ENCODE data around the gene EVL.

EVL gene

GRCh38 chr14:100132161-100132902 lies 67.1 kb downstream of the EVL start:
- DNase-seq = no peak

- DNase-seq = no peak
These were observed 67.8 kb downstream of the EVL start for GRCh38 chr14:100132903-100133510.

- no peak for DNase-seq
These were observed 69.4 kb downstream of the EVL start for GRCh38 chr14:100134586-100134985.

GRCh38 chr14:100135073-100135472 lies 69.9 kb downstream of the EVL start:
- DNase-seq = no peak

- no peak for DNase-seq
These were observed 70.6 kb downstream of the EVL start for GRCh38 chr14:100135784-100136183.

GRCh38 chr14:100137173-100137572 lies 72.0 kb downstream of the EVL start:
- no peak for DNase-seq

GRCh38 chr14:100138082-100138787 lies 73.0 kb downstream of the EVL start:
- no peak for DNase-seq

GRCh38 chr14:100138955-100139354 lies 73.7 kb downstream of the EVL start:
- DNase-seq = no peak

- DNase-seq = no peak
These were observed 75.3 kb downstream of the EVL start for GRCh38 chr14:100140452-100141078.

GRCh38 chr14:100141098-100141497 lies 75.9 kb downstream of the EVL start:
- DNase-seq = no peak

GRCh38 chr14:100142073-100143040 lies 77.1 kb downstream of the EVL start:
- no peak for DNase-seq

GRCh38 chr14:100143523-100143922 lies 78.3 kb downstream of the EVL start:
- no peak for DNase-seq

GRCh38 chr14:100143934-100144333 lies 78.7 kb downstream of the EVL start:
- no peak for DNase-seq

- no peak for DNase-seq
These were observed 79.4 kb downstream of the EVL start for GRCh38 chr14:100144645-100144995.

GRCh38 chr14:100144996-100145646 lies 79.9 kb downstream of the EVL start:
- DNase-seq = no peak

GRCh38 chr14:100145682-100146464 lies 80.7 kb downstream of the EVL start:
- DNase-seq = no peak

- no peak for DNase-seq
These were observed 81.4 kb downstream of the EVL start for GRCh38 chr14:100146531-100147091.

GRCh38 chr14:100147181-100147631 lies 82.0 kb downstream of the EVL start:
- no peak for DNase-seq

GRCh38 chr14:100147691-100148464 lies 82.7 kb downstream of the EVL start:
- no peak for DNase-seq
